ENCODE measurements around the gene ZNF563. TPM values are rescaled to one million over a fixed set of nuclear protein-coding genes. Genes with fewer than 3 reads are reported as not detected.

Gene ZNF563
- total RNA-seq (1 to 10 TPM in 3 of 4 donors, under 1 TPM in 1; 0.84 to 2.5 (median 1.7) TPM), polyA plus RNA-seq (1 to 10 TPM in 2 of 3 donors, under 1 TPM in 1; 0.90 to 7.6 (median 1.2) TPM)
- long read RNA-seq, donor 1: 0 reads
- long read RNA-seq, donor 2, partial matches to known transcripts: 0 of 3 reads
- long read RNA-seq, donor 2, other reads (novel, unspliced or antisense): 3 of 3 reads

- Histone ChIP-seq H3K36me3 (ENCODE audit: insufficient read depth in 1 of 2, low read depth in 1 of 2) (no peaks in the 10 kb centered on the region), H3K27me3 (ENCODE audit: insufficient read depth in 3 of 3, low read length in 2 of 3) (no peaks in the 10 kb centered on the region), H3K4me3 (peak within 1 kb of the TSS; percentile 98), H3K4me1 (peaks cover 19% of the 10 kb centered on the region), H3K9me3 (no peaks in the 10 kb centered on the region), H3K27ac (peak within 1 kb of the TSS; percentile 94)
- intact Hi-C loops (cut with DNase I): loop anchor here in 1 of 2 donors (2.0 to 5.0 kb wide), 2 partner anchors 34 to 39 kb away; partner anchors contain the start of genes ZNF44 and ZNF442
- peak; percentile 97 to 98 for DNase-seq
- WGBS, 3 donors: 1% methylated on average over 51 to 55 of the region's 55 CpGs
- TF ChIP-seq CTCF (IDR thresholded peaks at IDR 0.05): no peak
- ATAC-seq: peak; percentile 99 to 100 (median 100)
Measured at GRCh38 chr19:12333162-12334159, at the start of gene ZNF563. TSS of gene ZNF563 (minus strand) at chr19:12333633. CDS start at chr19:12333482, 151 bp downstream.

- WGBS, 3 donors: 48 to 93% (median 88%) methylated on average over 2 of the region's 2 CpGs
- no peak overlapping the region for H3K4me3 ChIP-seq
- no peaks in the 10 kb centered on the region for H3K4me1 ChIP-seq
- peaks cover 23% of the 10 kb centered on the region for H3K9me3 ChIP-seq
- TF ChIP-seq CTCF (IDR thresholded peaks at IDR 0.05): no peak
- no peak overlapping the region for H3K27ac ChIP-seq
- no peaks in the 10 kb centered on the region for H3K27me3 ChIP-seq (ENCODE audit: insufficient read depth in 3 of 3, low read length in 2 of 3)
- H3K36me3 ChIP-seq (ENCODE audit: insufficient read depth in 1 of 2, low read depth in 1 of 2): peaks cover 0 to 42% of the 10 kb centered on the region in 2 donors
- intact Hi-C loops (cut with DNase I): no loop called here
- ATAC-seq (no peak), DNase-seq (no peak)
Measured at GRCh38 chr19:12380444-12380737, 47.0 kb upstream of the ZNF563 start.

- no peak for DNase-seq
- Histone ChIP-seq H3K9me3 (peaks cover 23% of the 10 kb centered on the region), H3K36me3 (ENCODE audit: insufficient read depth in 1 of 2, low read depth in 1 of 2) (peaks cover 0 to 42% of the 10 kb centered on the region in 2 donors), H3K27ac (no peak overlapping the region), H3K4me1 (no peaks in the 10 kb centered on the region), H3K27me3 (ENCODE audit: insufficient read depth in 3 of 3, low read length in 2 of 3) (no peaks in the 10 kb centered on the region), H3K4me3 (no peak overlapping the region)
- intact Hi-C loops (cut with DNase I): no loop called here
- 86 to 90% (median 87%) methylated on average over 5 of the region's 5 CpGs for WGBS, 3 donors
- no peak for ATAC-seq
- no peak for TF ChIP-seq CTCF (IDR thresholded peaks at IDR 0.05)
Measured at GRCh38 chr19:12379732-12380443, 46.5 kb upstream of the ZNF563 start.

- no peak for DNase-seq
- intact Hi-C loops (cut with DNase I): no loop called here
- H3K9me3 ChIP-seq: peaks cover 6% of the 10 kb centered on the region
- H3K4me1 ChIP-seq: no peaks in the 10 kb centered on the region
- TF ChIP-seq CTCF (IDR thresholded peaks at IDR 0.05): no peak
- no peak overlapping the region for H3K27ac ChIP-seq
- 91 to 97% (median 96%) methylated on average over 1 of the region's 1 CpG for WGBS, 3 donors
- H3K36me3 ChIP-seq (ENCODE audit: insufficient read depth in 1 of 2, low read depth in 1 of 2): no peaks in the 10 kb centered on the region
- no peaks in the 10 kb centered on the region for H3K27me3 ChIP-seq (ENCODE audit: insufficient read depth in 3 of 3, low read length in 2 of 3)
- no peak for ATAC-seq
- H3K4me3 ChIP-seq: no peak overlapping the region
Measured at GRCh38 chr19:12374026-12374425, 40.6 kb upstream of the ZNF563 start.

Measured in psoas muscle (tissue), 8 donors.